GM12891 (cell line): ENCODE data around the gene POP4.

ENCODE experiments used
- POLR2A ChIP-seq: IDR thresholded peaks from 2 replicates; pipeline ENCODE4 v1.6.1; 2011; ENCODE audit warnings: low read depth, low read length, control low read depth
- TAF1 ChIP-seq: IDR thresholded peaks from 2 replicates; pipeline ENCODE4 v1.6.1; 2011; ENCODE audit warnings: low read depth, low read length, control low read depth

DNA sequence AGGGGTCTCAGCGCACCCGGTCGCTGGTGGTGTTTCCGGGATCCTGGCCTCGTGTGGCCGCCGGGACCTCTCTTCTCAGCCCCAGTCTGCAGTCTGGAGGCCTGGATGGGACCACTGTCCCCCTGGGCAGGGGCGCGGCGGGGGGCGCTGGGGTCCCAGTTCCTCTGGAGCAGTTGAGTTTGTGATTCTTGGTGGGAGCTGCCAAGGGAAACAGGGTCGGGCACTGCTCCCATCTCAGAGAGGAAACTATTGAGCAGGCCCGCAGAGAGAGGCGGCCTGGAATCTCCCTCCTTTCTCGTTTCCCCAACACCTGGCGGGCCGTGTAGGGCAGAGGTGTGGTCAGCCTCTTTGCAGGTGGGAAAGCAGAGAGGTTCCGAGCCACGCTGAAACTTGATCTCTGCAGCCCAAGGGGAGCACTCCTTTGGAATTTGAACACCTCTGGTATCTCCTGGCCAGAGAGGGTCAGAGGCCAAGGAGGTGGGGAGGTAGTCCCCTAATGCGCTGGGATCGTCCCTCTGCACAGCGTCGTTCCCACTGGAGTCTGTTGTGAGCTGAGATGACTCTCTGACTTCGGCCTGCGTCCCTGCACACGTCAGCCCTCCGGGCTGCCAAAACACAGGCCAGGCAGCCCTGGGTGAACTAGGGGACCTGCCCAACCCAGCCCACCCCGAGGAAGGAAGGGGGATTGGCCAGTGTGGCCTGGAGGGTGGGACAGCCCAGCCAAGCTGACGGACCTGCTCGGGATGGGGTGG lies 59.9 kb downstream of the POP4 start:
- no peak for TF ChIP-seq TAF1
- no peak for TF ChIP-seq POLR2A
